Naive thymus-derived CD8-positive, alpha-beta T cell (primary cell): ENCODE data around the gene KIAA0513. TPM values are rescaled to one million over a fixed set of nuclear protein-coding genes. Genes with fewer than 3 reads are reported as not detected.

Source experiments
- ATAC-seq, 2 donors: fragments of 150-1000 bp; cut with Tn5 transposase in 1 of 2; sonication (Bioruptor Pico), chemical (Tn5 transposase) in 1 of 2; 1 replicate in 1 of 2; 2 replicates in 1 of 2; pipeline ENCODE4 v1.10.0; 2021; ENCODE audit warnings: mild to moderate bottlenecking in 2 of 2, moderate library complexity in 2 of 2
- POLR2A ChIA-PET: fragments of 350-600 bp; sonication (Branson Sonifier 250); formaldehyde crosslinking; loops from one replicate; lab custom pipeline; 2021; ENCODE audit warnings: antibody characterized with exemption; lab: Charles Lee
- DNase-seq, 10 donors: peaks; one replicate each; pipeline versions ENCODE4 v3.0.0 to v3.0.0-alpha.2; 2020 to 2022
- H3K27ac Mint-ChIP-seq, 10 donors: one replicate each; pipeline ENCODE4 v1.8.0; 2020 to 2022; ENCODE audit warnings: mild to moderate bottlenecking in 10 of 10, mixed read lengths in 10 of 10, moderate library complexity in 4 of 10, inconsistent platforms in 1 of 10
- H3K27me3 Mint-ChIP-seq, 5 donors: one replicate each; pipeline ENCODE4 v1.8.0; 2021 to 2022; ENCODE audit warnings: mixed read lengths in 5 of 5
- H3K36me3 Mint-ChIP-seq, 3 donors: one replicate each; pipeline ENCODE4 v1.8.0; 2020 to 2022; ENCODE audit warnings: mixed read lengths in 3 of 3, mild to moderate bottlenecking in 2 of 3, inconsistent platforms in 1 of 3
- H3K4me1 Mint-ChIP-seq, 4 donors: one replicate each; pipeline ENCODE4 v1.8.0; 2021 to 2022; ENCODE audit warnings: mixed read lengths in 4 of 4
- H3K4me3 Mint-ChIP-seq, 10 donors: one replicate each; pipeline ENCODE4 v1.8.0; 2020 to 2022; ENCODE audit warnings: mild to moderate bottlenecking in 10 of 10, mixed read lengths in 10 of 10, moderate library complexity in 6 of 10, inconsistent platforms in 1 of 10
- H3K9me3 Mint-ChIP-seq, 9 donors: one replicate each; pipeline ENCODE4 v1.8.0; 2020 to 2022; ENCODE audit warnings: mixed read lengths in 9 of 9, mild to moderate bottlenecking in 3 of 9, inconsistent platforms in 1 of 9, moderate library complexity in 1 of 9
- polyA plus RNA-seq, 3 donors: library from polyadenylated mRNA; unstranded; fragments of 300-500 nt; fragmentation: Illumina TruSeq; gene quantifications; one replicate each; pipeline ENCODE4 v1.2.3, GENCODE V29; 2021
- total RNA-seq, 8 experiments: library from RNA in 2 of 8; stranded (reverse) in 2 of 8; gene quantifications; one replicate each; pipeline ENCODE4 v1.2.3 and lab custom pipeline; 2021 to 2026

Gene KIAA0513
- total and polyA plus RNA-seq, 5 experiments from 2014 or later, result 4.5 to 15.1 (median 12.1) TPM

DNA sequence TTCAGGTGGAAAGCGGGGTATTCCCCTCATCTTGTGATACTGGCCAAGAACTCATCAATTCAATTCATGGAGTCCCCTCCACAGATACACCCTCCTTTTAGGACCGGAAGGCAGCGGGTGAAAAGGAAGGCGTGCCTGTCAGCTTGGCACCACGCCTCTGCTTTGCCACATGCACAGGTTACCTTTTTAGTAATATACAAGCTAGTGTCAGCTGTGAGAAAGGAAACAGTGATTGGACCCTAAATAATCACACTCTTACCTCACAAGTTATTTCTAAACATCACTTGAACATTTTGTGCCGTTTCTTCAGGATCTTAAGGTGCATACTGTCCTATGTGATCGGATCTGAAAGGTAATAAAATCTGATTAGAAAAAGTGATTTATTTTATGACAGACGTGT is 31.9 kb upstream of the KIAA0513 start:
- no peaks in the 10 kb centered on the region for H3K9me3 Mint-ChIP-seq
- ATAC-seq (no peak), DNase-seq (no peak)
- H3K27me3 Mint-ChIP-seq, result no peaks in the 10 kb centered on the region
- peaks cover 7 to 32% (median 20%) of the 10 kb centered on the region in 4 donors for H3K4me1 Mint-ChIP-seq
- H3K36me3 Mint-ChIP-seq, result peaks cover 0 to 63% (median 5%) of the 10 kb centered on the region in 3 donors
- POLR2A ChIA-PET, result no interaction called here
- peak overlapping the region in 4 of 10 donors; percentile 23 to 78 (median 30) for H3K27ac Mint-ChIP-seq
- no peak overlapping the region for H3K4me3 Mint-ChIP-seq

DNA sequence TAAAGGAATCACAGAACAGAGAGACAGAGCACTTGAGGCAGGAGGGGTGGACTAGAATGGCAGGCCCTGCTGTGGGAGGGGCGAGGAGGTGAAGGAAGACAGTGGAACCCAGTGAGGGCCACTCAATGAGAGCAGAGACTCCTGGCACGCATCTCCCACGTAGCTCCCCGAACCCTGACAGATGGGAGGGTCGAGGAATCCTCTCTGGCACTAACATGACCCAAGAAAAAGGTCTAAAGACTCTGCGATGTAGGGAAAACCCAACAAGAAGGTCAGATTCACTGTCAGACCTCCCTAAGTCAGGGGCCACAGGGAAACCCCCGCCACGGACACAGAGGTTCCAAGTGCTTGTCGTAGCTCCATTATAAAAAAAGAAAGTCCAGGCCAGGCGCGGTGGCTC is 31.2 kb upstream of the KIAA0513 start:
- POLR2A ChIA-PET, result no interaction called here
- H3K27ac Mint-ChIP-seq, result peak overlapping the region in 3 of 10 donors; percentile 23 to 71 (median 51)

DNA sequence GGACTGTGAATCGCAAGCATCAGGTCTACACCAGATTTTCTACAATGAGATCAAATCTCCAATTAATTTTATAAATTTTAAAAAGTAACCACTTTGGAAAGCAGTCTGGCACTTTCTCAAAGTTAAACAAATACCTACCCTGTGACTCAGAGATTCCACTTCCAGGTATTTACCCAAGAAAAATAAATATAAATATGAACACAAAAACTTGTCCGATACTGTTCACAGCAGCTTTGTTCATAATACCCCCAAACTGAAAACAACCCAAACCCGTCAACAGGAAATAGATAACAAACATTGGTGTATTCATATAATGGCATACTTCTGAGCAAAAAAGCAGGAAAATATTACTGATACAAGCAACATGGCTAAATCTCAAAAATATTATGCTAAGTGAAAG is 28.4 kb upstream of the KIAA0513 start:
- DNase-seq (no peak), ATAC-seq (no peak)
- H3K27ac Mint-ChIP-seq, result peak overlapping the region in 2 of 10 donors; percentile 4 to 51
- POLR2A ChIA-PET, result interaction anchor here (0.6 to 1.2 kb wide), 2 partner anchors 12 to 261 kb away, joined by 3 read pairs; partner anchors contain the start of gene ZDHHC7
- H3K9me3 Mint-ChIP-seq, result no peaks in the 10 kb centered on the region
- H3K4me3 Mint-ChIP-seq, result no peak overlapping the region
- H3K36me3 Mint-ChIP-seq, result peaks cover 0 to 45% (median 2%) of the 10 kb centered on the region in 3 donors
- peaks cover 21 to 62% (median 44%) of the 10 kb centered on the region in 4 donors for H3K4me1 Mint-ChIP-seq
- H3K27me3 Mint-ChIP-seq, result no peaks in the 10 kb centered on the region

More for the DNA sequence above, 31.2 kb upstream of the KIAA0513 start:
- no peak for ATAC-seq
- H3K4me3 Mint-ChIP-seq, result no peak overlapping the region
- H3K27me3 Mint-ChIP-seq, result no peaks in the 10 kb centered on the region
- DNase-seq, result no peak
- H3K9me3 Mint-ChIP-seq, result no peaks in the 10 kb centered on the region
- H3K4me1 Mint-ChIP-seq, result peaks cover 7 to 35% (median 22%) of the 10 kb centered on the region in 4 donors
- H3K36me3 Mint-ChIP-seq, result peaks cover 0 to 58% (median 5%) of the 10 kb centered on the region in 3 donors

DNA sequence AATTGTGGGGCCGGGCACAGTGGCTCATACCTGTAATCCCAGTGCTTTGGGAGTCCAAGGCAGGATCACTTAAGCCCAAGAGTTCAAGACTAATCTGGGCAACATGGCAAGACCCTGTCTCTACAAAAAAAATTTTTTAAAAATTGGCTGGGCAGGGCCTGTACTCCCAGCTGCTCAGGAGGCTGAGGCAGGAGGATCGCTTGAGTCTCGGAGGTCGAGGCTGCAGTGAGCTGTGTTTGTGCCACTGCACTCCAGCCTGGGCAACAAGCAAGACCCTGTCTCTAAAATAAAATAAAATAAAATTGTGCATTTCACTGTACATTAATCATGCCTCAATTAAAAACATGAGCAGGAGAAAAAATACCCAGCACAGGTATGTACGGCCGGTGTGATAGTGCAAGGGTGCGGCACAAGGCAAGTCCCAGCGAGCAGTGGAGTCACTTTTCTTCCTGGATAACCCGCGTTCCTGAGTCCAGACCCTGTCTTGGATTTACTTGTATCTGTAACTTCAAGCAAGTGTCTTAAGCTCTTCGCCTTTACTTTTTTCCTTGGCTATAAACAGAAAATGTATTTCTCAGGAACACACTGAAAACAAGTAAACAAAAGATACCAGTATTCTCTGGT is 27.6 kb upstream of the KIAA0513 start:
- H3K9me3 Mint-ChIP-seq, result no peaks in the 10 kb centered on the region
- peaks cover 28 to 64% (median 50%) of the 10 kb centered on the region in 4 donors for H3K4me1 Mint-ChIP-seq
- H3K27ac Mint-ChIP-seq, result peak overlapping the region in 2 of 10 donors; percentile 52 to 82
- DNase-seq (no peak), ATAC-seq (no peak)
- peaks cover 0 to 37% (median 0%) of the 10 kb centered on the region in 3 donors for H3K36me3 Mint-ChIP-seq
- H3K4me3 Mint-ChIP-seq, result no peak overlapping the region
- no peaks in the 10 kb centered on the region for H3K27me3 Mint-ChIP-seq
- POLR2A ChIA-PET, result no interaction called here

DNA sequence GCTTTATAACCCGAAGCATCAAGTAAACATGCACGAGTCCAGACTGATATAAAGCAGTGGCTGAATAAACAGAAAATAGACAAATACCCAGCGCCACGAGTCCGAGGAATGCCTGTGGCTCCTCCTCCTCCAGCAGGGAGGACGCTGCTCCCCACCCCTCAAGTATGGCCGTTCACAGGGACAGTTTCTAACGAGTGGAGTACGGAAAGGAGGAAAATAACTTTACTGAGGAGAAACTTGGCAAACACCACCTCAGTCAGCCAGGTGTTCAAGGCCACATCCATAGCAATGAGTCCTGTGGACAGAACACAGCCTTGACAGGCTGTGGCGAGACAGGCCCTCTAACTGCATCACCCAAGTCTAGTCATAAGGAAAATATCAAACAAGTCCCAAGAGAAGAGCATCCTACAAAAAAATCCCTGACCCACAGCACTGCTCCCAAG is 25.5 kb upstream of the KIAA0513 start:
- no peak for ATAC-seq
- POLR2A ChIA-PET, result no interaction called here
- Mint-ChIP-seq H3K27ac (peak overlapping the region in 6 of 10 donors; percentile 62 to 82 (median 75)), H3K4me3 (peak overlapping the region in 7 of 10 donors; percentile 6 to 71 (median 62)), H3K36me3 (peaks cover 0 to 32% (median 0%) of the 10 kb centered on the region in 3 donors), H3K4me1 (peaks cover 33 to 65% (median 63%) of the 10 kb centered on the region in 4 donors), H3K9me3 (no peaks in the 10 kb centered on the region), H3K27me3 (no peaks in the 10 kb centered on the region)
- DNase-seq, result no peak

DNA sequence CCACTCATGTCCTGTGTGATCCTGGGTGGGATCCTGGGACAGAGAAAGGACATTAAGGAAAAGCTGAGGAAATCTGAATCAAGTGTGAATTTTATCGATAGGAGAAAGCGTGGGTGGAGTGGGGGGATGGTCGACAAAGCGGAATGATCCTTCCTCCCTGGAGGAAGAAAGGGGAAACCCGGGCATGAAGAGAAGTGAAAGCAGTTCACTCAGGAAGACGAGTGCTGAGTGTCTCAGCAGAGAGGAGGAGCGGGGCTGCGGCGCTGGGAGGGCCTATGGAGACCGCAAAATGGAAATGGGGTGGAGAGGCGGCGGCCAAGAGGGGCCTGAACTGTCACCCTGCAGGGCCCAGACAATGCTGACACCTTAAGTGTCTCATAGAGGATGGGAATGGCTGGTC is 25.0 kb upstream of the KIAA0513 start:
- H3K4me1 Mint-ChIP-seq, result peaks cover 37 to 70% (median 68%) of the 10 kb centered on the region in 4 donors
- POLR2A ChIA-PET, result no interaction called here
- H3K27me3 Mint-ChIP-seq, result no peaks in the 10 kb centered on the region
- H3K9me3 Mint-ChIP-seq, result no peaks in the 10 kb centered on the region
- peak overlapping the region in 8 of 10 donors; percentile 21 to 85 (median 78) for H3K27ac Mint-ChIP-seq
- peaks cover 0 to 32% (median 0%) of the 10 kb centered on the region in 3 donors for H3K36me3 Mint-ChIP-seq
- H3K4me3 Mint-ChIP-seq, result peak overlapping the region in 8 of 10 donors; percentile 22 to 71 (median 66)
- DNase-seq (peak in 1 of 10 donors; percentile 9), ATAC-seq (peak in 1 of 2 donors; percentile 79)

- Mint-ChIP-seq H3K36me3 (peaks cover 0 to 33% (median 0%) of the 10 kb centered on the region in 3 donors), H3K27me3 (no peaks in the 10 kb centered on the region), H3K4me3 (peak overlapping the region in 8 of 10 donors; percentile 22 to 71 (median 66)), H3K4me1 (peaks cover 37 to 75% (median 71%) of the 10 kb centered on the region in 4 donors), H3K9me3 (no peaks in the 10 kb centered on the region), H3K27ac (peak overlapping the region in 7 of 10 donors; percentile 46 to 85 (median 78))
- POLR2A ChIA-PET, result no interaction called here
- DNase-seq (no peak), ATAC-seq (no peak)
Measured at GRCh38 chr16:85003076-85003475, 24.5 kb upstream of the KIAA0513 start.

DNA sequence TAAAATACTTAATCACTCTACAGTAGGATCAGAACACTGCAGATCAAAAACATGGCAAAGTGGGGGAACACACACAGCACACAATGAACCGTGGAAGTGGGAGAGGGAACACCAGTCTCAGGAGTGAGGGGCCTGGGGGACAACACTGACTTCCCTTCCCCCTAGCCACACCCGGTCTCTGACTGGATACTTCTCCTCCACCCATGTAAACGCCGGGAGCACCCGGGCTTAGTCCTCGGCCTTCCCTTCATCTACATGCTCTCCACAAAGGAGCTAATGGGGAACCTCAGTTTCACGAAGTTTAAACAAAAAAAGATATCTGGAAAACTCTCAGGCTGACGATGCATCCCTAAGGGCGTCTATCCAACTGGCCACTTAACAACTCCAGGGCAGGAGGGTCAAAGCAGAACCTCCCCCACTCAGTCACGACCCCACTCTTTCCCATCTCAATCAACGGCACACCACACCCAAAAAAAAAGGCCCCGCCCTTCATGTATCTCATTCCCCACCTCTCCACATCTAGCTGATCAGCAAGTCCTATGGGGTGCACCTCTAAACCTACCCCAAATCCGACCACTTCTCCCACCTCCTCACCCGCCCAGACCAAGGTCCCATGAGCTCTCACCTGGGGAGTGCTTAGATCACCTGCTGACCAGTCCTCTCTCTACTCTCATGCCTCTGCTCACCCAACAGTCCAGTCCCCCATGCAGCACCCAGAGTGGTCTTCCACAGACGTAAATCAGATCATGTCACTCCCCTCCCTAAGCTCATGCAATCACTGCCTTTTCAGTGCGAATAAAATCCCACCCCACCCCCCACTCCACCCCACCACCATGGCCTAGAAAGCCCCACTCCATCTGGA is 23.6 kb upstream of the KIAA0513 start:
- POLR2A ChIA-PET, result no interaction called here
- Mint-ChIP-seq H3K4me3 (peak overlapping the region in 8 of 10 donors; percentile 15 to 62 (median 40)), H3K27me3 (no peaks in the 10 kb centered on the region), H3K4me1 (peaks cover 37 to 80% (median 74%) of the 10 kb centered on the region in 4 donors), H3K36me3 (peaks cover 0 to 35% (median 0%) of the 10 kb centered on the region in 3 donors), H3K9me3 (no peaks in the 10 kb centered on the region), H3K27ac (peak overlapping the region in 9 of 10 donors; percentile 1 to 84 (median 49))
- ATAC-seq (no peak), DNase-seq (no peak)

GRCh38 chr16:85004587-85005205 is 22.9 kb upstream of the KIAA0513 start:
- peak overlapping the region in 8 of 10 donors; percentile 10 to 83 (median 55) for H3K27ac Mint-ChIP-seq
- POLR2A ChIA-PET, result no interaction called here
- peak overlapping the region in 7 of 10 donors; percentile 19 to 61 (median 34) for H3K4me3 Mint-ChIP-seq
- H3K27me3 Mint-ChIP-seq, result no peaks in the 10 kb centered on the region
- H3K9me3 Mint-ChIP-seq, result no peaks in the 10 kb centered on the region
- H3K4me1 Mint-ChIP-seq, result peaks cover 34 to 77% (median 74%) of the 10 kb centered on the region in 4 donors
- ATAC-seq (no peak), DNase-seq (no peak)
- H3K36me3 Mint-ChIP-seq, result peaks cover 0 to 29% (median 0%) of the 10 kb centered on the region in 3 donors

DNA sequence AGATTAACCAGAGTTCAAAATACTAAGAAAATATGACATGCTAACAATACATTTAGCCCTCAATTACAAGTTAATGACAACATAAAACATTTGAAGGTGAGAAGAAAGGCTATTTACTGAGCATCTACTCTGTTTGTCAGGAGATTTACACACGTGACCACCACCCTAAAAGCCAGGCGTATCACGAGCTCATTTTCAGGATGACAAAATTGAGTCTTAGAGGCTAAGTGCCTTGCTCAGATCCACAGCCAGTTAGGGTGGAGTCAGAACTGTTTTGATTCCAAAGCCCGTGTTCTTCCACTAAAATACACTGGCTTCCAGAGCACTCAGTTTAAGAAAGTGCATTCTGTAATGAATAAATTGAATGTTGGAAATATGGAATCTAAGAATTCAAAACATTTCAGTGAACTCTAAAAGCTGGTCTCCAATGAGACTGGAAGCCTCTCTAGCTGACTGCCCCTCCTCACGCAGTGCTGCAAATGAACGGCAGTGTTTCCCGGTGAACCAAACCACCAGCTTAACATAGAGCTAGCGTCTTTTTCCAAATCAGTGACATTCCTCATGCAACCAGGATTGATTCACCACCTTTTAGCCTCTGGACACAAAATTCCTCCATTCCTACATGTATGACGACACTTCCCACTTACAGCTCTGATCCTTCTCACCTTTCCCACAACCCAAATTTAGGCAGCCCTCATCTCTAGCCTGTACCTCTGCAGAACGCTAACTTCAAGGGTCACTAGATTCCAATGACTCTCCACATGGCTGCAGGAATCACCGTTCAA is 22.1 kb upstream of the KIAA0513 start:
- POLR2A ChIA-PET, result no interaction called here
- Mint-ChIP-seq H3K9me3 (no peaks in the 10 kb centered on the region), H3K27ac (peak overlapping the region in 5 of 10 donors; percentile 8 to 68 (median 46)), H3K4me1 (peaks cover 37 to 85% (median 77%) of the 10 kb centered on the region in 4 donors), H3K36me3 (peaks cover 0 to 26% (median 0%) of the 10 kb centered on the region in 3 donors), H3K27me3 (no peaks in the 10 kb centered on the region), H3K4me3 (peak overlapping the region in 4 of 10 donors; percentile 10 to 48 (median 28))
- ATAC-seq (no peak), DNase-seq (no peak)

DNA sequence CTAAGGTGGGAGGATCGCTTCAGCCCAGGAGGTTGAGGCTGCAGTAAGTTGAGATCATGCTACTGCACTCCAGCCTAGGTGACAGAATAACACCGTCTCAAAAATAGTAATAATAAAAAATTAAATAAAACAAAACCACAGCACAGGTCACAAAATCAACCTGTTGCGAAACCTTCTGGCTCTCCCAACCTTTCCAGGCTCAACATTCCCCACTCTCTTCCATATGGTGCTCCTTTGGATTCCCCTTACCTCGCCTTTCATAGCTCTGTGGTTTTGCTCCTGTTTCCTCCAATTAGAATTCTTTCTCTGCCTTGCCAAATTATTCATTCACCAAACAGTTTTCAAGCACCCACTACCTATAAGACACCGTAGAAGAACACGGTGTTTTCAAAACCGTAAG is 21.0 kb upstream of the KIAA0513 start:
- peak overlapping the region in 3 of 10 donors; percentile 12 to 31 (median 12) for H3K4me3 Mint-ChIP-seq
- ATAC-seq (no peak), DNase-seq (no peak)
- H3K36me3 Mint-ChIP-seq, result peaks cover 0 to 23% (median 0%) of the 10 kb centered on the region in 3 donors
- no peaks in the 10 kb centered on the region for H3K9me3 Mint-ChIP-seq
- POLR2A ChIA-PET, result no interaction called here
- no peaks in the 10 kb centered on the region for H3K27me3 Mint-ChIP-seq
- peaks cover 45 to 86% (median 81%) of the 10 kb centered on the region in 4 donors for H3K4me1 Mint-ChIP-seq
- peak overlapping the region in 2 of 10 donors; percentile 21 to 42 for H3K27ac Mint-ChIP-seq
